BJ (cell line): ENCODE results near the gene KRTAP10-11. TPM values are rescaled to one million over a fixed set of nuclear protein-coding genes. Genes with fewer than 3 reads are reported as not detected.

Experiments
- CTCF ChIA-PET: fragments of 350-600 bp; formaldehyde crosslinking; extraction: SDS; loops from one replicate; lab custom pipeline; 2021; ENCODE audit warnings: antibody characterized with exemption, inconsistent platforms; lab: Yijun Ruan, JAX
- POLR2A ChIA-PET: fragments of 300-600 bp; sonication (Branson Sonifier 250); formaldehyde crosslinking; extraction: SDS; loops from one replicate; lab custom pipeline; 2021; ENCODE audit warnings: antibody characterized with exemption; lab: Charles Lee
- DNase-seq: peaks from one replicate; pipeline ENCODE4 v3.0.0-alpha.2; 2011; ENCODE audit warnings: low read depth
- H3K27me3 ChIP-seq: 2 replicates; pipeline ENCODE4 v1.6.0; 2011; ENCODE audit warnings: low read length; ENCODE audit not compliant: control insufficient read depth, insufficient read depth
- H3K36me3 ChIP-seq: 2 replicates; pipeline ENCODE4 v1.5.1; 2011; ENCODE audit warnings: low read length; ENCODE audit not compliant: control insufficient read depth, insufficient read depth
- H3K4me3 ChIP-seq: 2 replicates; pipeline ENCODE4 v1.5.1; 2011; ENCODE audit warnings: low read depth, mild to moderate bottlenecking, control low read depth, low read length
- CTCF ChIP-seq: IDR thresholded peaks from 2 replicates; pipeline ENCODE4 v1.5.1; 2011; ENCODE audit warnings: low read depth, mild to moderate bottlenecking, control low read depth, inconsistent platforms, low read length, moderate library complexity; ENCODE audit not compliant: insufficient read depth
- polyA plus RNA-seq: library from polyadenylated mRNA; depleted of rRNA; stranded (reverse); fragments of >200 nt; gene quantifications from 2 replicates; pipeline ENCODE4 v1.2.3, GENCODE V29; 2011

KRTAP10-11 gene
- polyA plus RNA-seq, 1 experiment = not detected

GRCh38 chr21:44650973-44651675 is 4.9 kb downstream of the KRTAP10-11 start:
- Histone ChIP-seq H3K27me3 (no peaks in the 10 kb centered on the region), H3K36me3 (no peaks in the 10 kb centered on the region), H3K4me3 (no peak overlapping the region)
- CTCF ChIA-PET = interaction anchor here (0.6 kb wide), 1 partner anchor 26 kb away, joined by 3 read pairs; no protein-coding TSS in a partner anchor
- DNase-seq = no peak
- POLR2A ChIA-PET = no interaction called here
- TF ChIP-seq CTCF = no peak

- H3K4me3 ChIP-seq = no peak overlapping the region
- no peaks in the 10 kb centered on the region for H3K36me3 ChIP-seq
- no peaks in the 10 kb centered on the region for H3K27me3 ChIP-seq
- DNase-seq = no peak
- no peak for TF ChIP-seq CTCF
- POLR2A ChIA-PET = no interaction called here
- CTCF ChIA-PET = no interaction called here
Observed at GRCh38 chr21:44653123-44653522, 6.9 kb downstream of the KRTAP10-11 start.

GRCh38 chr21:44653656-44654575 is 7.7 kb downstream of the KRTAP10-11 start:
- ChIA-PET POLR2A (no interaction called here), CTCF (no interaction called here)
- H3K36me3 ChIP-seq = no peaks in the 10 kb centered on the region
- H3K27me3 ChIP-seq = no peaks in the 10 kb centered on the region
- DNase-seq = no peak
- H3K4me3 ChIP-seq = no peak overlapping the region
- no peak for TF ChIP-seq CTCF

GRCh38 chr21:44654576-44655175 is 8.5 kb downstream of the KRTAP10-11 start, which contains the start of gene KRTAP12-4:
TSS of gene KRTAP12-4 (minus strand) at chr21:44654659. CDS start at chr21:44654614, 45 bp downstream.
- POLR2A ChIA-PET = no interaction called here
- CTCF ChIA-PET = no interaction called here
- no peak for DNase-seq
- Histone ChIP-seq H3K36me3 (no peaks in the 10 kb centered on the region), H3K4me3 (no peak within 1 kb of the TSS), H3K27me3 (no peaks in the 10 kb centered on the region)
- TF ChIP-seq CTCF = no peak

- Histone ChIP-seq H3K36me3 (no peaks in the 10 kb centered on the region), H3K4me3 (no peak overlapping the region), H3K27me3 (no peaks in the 10 kb centered on the region)
- no peak for DNase-seq
- POLR2A ChIA-PET = no interaction called here
- CTCF ChIA-PET = no interaction called here
- TF ChIP-seq CTCF = no peak
Observed at GRCh38 chr21:44656868-44657267, 10.7 kb downstream of the KRTAP10-11 start.
